HG03280 (cell line): ENCODE results near the gene AGO1.
A peak's percentile ranks its signal among the peaks of the same experiment; 100 is the strongest.

Source experiments
- ATAC-seq: cut with Tn5 transposase; IDR thresholded peaks from one replicate; pipeline ENCODE4 v1.9.1; 2021; ENCODE audit warnings: mild to moderate bottlenecking, moderate library complexity; ENCODE audit not compliant: unreplicated experiment

AGO1 gene

DNA sequence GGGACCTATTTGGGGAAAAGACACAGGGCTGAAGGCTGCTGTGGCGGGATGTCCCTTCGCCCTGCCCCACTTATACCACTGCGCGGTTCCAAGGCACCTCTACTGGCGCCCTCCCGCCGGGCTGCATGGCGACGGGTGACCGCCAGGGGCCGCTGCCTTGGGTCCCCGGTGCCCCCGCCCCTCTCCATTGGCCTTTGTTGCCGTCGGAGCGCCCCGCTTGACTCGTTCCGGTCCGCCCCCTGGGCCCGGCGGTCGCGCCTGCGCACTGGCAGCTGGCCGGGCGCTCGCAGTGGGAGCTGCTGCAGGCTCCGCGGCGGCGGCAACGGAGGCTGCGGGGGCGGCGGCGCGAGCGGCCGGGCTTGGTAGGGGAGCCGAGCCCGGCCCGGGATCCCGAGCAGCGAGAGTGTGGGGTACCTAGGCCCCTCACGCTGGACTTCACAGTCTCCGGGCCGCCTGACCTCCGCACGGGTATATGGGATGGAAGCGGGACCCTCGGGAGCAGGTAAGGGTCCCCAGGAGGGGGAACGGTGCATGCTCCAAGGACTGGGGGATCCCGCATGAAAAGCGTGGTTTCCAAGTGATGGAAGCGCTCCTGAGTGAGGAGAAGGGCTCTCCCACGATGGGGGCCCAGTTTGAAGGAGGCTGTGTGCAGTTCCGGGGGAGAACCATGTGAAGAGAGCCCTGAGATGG, at the start of gene AGO1:
Gene AGO1 (plus strand): TSS at position 265 of the 690 bp plus-strand sequence. CDS start 213 bp downstream, at position 478.
- peak; percentile 91 for ATAC-seq

GRCh38 chr1:35833395-35833794, 49.6 kb upstream of the AGO1 start:
- ATAC-seq: no peak

DNA sequence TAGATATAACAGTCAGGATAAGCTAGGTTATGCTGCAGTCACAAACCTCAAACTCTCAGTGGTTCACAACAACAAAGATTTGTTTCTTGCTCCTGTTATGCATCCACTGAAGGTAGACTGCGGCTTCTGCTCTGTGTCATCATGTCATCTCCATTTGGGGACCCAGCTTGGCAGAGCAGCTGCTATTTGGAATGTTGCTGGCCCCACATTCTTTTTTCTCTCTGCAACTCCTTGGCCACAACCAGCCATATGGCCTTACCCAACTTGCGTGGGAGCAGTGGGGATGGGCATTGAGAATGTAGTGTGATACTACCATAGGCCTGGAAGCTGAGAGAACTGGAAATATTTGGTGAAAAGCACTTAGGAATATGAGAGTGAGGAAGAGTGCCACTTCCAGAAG, 48.8 kb upstream of the AGO1 start:
- no peak for ATAC-seq

GRCh38 chr1:35835398-35835797, 47.6 kb upstream of the AGO1 start:
- no peak for ATAC-seq

GRCh38 chr1:35836734-35837133, 46.3 kb upstream of the AGO1 start:
- no peak for ATAC-seq

DNA sequence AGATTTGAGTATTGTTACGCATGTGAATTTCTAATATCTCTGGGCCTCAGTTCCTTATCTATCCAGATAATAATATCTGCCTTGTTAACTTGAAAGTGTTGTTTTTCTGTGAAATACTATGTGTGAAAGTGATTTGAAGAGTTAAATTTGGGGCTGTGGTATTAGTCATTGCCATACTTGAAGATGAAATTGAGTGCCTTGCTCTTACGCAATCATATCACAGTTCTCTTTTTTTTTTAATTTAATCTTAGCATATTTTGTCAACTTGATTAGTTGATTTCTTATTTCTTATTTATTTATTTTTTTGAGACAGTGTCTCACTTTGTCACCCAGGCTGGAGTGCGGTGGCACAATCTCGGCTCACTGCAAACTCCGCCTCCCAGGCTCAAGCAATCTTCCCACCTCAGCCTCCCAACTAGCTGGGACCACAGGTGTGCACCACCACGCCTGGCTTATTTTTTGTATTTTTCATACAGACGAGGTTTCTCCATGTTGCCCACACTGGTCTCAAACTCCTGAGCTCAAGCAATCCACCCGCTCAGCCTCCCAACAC, 44.2 kb upstream of the AGO1 start:
- no peak for ATAC-seq

- no peak for ATAC-seq
Measured at GRCh38 chr1:35844826-35845225, 38.2 kb upstream of the AGO1 start.

DNA sequence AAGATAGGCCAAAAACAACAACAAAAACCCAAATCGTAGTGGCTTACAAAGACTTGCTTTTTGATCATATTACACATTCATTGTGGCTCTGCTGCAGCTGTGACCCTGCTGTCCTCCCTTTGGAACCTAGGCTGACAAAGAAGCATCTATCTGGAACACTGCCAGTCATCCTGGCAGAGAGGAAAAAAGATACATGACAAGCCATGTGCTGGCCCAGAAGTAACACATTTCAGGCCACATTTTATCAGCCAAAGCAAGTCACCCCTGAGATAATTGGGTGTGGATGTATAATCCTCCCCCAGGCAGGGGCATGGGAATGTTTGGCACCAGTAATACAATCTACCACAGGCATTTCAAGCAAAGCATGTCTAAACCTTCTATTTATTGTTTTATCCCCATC, 37.2 kb upstream of the AGO1 start:
- no peak for ATAC-seq

GRCh38 chr1:35847935-35848565, 35.0 kb upstream of the AGO1 start:
- ATAC-seq: no peak

DNA sequence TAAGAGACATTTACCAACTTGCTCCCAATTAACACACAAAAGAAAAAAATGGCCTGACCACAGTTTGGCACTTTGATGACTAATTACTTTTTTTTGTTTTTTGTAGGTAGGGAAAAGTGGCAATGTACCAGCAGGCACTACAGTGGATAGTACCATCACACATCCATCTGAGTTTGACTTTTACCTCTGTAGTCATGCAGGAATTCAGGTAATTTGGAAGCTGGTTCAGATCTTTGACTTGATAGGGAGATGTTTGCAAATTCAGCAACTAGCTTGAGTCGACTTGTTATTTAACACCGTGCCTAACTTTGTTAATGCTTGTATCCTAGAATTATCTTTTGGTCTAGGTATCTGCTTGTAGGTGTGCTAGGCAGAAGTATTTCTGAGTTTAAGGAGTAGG, 33.0 kb upstream of the AGO1 start:
- no peak for ATAC-seq

- ATAC-seq: no peak
Measured at GRCh38 chr1:35850716-35851115, 32.3 kb upstream of the AGO1 start.

DNA sequence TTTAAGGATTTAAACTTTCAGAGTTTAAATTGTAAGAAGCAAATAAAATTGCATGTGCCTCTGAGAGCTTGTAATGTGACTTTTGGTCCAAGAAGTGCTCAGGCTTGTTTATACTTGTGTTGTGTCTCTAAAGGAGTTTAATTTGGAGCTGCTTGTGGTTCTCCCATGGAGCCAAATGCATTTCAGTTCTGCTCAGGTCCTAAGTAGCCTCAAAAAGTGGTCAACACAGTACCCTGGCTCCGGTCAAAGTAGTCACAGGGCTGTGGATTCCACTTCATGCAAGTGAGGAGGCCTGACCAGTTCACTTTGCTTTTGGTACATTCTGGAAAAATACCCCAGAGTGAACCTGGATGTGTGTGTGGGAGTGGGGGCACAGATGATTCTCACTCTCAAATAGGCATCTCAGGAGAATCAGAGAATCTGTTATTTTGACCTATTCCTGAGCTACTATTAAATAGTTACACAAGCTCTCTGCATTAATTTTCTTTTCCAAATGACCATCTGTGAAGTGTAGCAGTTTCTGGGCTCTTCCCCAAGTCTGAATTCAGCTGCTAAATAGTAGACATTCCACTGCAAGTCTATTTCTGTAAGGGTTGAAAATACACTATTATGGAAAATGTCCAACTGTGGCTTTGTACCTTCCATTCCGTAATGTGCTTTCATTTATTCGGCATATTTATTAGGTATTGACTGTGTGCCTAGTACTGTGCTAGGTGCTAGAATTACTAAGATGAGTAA, 31.7 kb upstream of the AGO1 start:
- no peak for ATAC-seq

GRCh38 chr1:35852241-35852640, 30.8 kb upstream of the AGO1 start:
- ATAC-seq: no peak

DNA sequence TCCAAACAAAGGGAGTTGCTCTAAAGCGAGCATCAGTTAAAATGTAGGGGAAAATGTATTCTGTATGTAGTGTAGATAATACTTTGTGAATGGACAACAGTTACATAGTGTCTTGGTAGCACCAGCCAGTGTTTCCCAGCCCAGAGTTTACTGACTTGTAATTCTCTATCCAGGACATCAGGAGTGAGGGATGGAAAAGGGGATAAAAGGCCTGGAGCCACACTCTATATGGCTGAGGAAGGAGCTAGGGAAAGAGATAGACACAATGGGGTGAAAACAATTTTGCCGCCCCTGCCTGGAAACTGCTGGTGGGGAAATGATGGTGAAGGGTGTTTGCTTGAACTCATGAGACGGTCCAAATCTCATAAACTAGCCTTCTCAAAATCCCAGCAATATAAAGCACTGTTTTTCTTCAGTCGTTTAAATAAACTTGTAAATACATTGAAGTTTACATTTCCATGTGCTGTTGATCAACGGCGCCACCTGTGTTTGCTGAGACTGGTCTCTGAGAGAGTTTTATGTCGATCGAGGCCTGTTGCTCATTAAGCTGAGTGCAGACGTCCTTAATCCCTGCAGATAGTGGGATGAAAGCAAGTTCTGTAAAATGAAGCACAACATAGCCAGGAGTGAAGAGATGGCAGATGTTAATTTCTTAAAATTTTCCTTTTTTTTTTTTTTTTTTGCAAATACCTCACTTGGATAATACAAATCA, 27.9 kb upstream of the AGO1 start:
- ATAC-seq: no peak

- no peak for ATAC-seq
Measured at GRCh38 chr1:35856964-35857363, 26.0 kb upstream of the AGO1 start.

DNA sequence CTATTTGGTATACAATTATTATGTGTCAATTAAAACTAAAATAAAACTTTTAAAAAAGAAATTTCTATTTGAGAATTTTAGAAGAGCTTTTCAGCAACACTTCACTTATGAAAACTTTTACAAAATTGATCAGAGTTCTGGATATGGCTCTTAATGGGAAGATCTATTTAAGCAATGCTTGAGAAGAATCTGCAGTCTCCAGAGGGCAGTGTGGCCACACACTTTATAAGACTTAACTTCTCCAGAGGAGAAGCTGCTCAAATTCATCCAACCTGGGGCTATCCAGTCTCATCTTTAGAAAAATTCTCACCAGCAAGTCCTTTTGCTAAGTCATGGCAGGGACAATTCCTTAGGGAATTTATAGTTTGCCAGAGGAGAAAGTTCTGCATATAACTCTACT, 25.2 kb upstream of the AGO1 start:
- ATAC-seq: no peak

GRCh38 chr1:35860696-35861095, 22.3 kb upstream of the AGO1 start:
- no peak for ATAC-seq

GRCh38 chr1:35863136-35863535, 19.9 kb upstream of the AGO1 start:
- no peak for ATAC-seq

GRCh38 chr1:35863881-35864625, 19.0 kb upstream of the AGO1 start:
- no peak for ATAC-seq

GRCh38 chr1:35864813-35865212, 18.2 kb upstream of the AGO1 start:
- no peak for ATAC-seq
